HG03064 (cell line): ENCODE measurements around the gene CFL2.
"Not testable (repeated sequence)": the region's sequence is repeated elsewhere in the genome, so short reads cannot be mapped to it uniquely, and the experiment has no call there.

Source experiments
- ATAC-seq: cut with Tn5 transposase; IDR thresholded peaks from one replicate; pipeline ENCODE4 v1.9.1; 2021; ENCODE audit warnings: low read depth; ENCODE audit not compliant: unreplicated experiment

CFL2 gene

DNA sequence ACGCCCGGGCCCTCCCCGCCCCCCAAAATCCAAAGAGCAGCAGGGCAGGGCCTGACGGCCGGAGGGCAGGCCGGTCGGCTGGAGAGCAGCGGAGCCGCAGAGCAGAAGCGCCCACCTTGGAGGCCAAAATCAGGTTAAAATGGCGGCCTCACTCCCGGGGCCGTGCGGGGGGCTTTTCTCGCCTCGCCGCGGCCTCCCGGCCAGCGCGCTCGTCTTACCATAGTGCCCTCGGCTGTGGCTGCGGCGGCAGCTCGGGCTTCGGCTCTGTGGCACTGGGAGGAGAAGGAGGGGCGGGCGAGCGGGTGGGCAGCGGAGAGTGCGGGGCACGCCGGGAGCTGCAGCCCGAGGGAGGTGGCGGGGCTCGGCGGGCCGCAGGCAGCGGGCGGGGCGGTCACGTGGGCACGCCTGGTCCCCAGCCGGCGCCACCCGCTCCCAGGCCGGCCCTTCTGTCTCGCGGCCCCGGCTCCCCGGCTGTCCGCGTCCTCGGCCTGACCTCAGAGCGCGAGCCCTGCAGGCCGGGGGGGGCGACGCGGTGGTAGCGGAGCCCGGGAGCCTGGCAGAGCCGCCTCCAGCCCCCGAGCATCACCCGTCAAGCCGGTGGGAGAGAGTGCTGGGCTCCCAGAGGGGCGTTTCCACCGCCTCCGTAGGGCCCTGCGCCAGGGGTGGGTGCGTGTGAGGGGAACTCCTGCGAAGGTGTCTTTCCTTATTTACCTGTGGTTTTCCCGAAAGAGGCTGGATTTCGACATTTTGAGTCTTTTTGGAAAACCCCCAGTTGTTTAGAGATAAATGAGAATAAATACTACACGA is at the start of gene CFL2:
Gene CFL2, minus strand, starts transcription at position 274 of the 807 bp plus-strand sequence. Its CDS starts 53 bp downstream, at position 221.
- ATAC-seq, result peak; percentile 80

DNA sequence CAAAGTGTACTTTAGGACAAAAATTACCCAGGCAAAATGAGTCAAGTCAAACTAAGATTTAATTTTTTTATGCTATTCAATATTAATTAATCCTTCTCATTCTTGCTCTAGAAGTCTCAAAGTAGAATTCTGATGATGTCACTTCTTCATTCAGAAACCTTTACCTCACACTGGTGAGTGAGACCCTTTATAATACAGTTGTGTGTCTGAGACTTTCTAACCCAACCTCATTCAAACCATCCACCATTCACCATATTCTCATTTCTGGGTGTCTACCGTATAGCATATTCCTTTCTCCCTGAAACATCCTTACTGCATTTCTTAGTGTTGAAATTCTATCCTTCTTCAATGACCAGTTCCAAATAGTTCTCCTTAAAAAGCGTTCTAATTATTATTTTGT is 40.8 kb upstream of the CFL2 start:
- no peak for ATAC-seq

DNA sequence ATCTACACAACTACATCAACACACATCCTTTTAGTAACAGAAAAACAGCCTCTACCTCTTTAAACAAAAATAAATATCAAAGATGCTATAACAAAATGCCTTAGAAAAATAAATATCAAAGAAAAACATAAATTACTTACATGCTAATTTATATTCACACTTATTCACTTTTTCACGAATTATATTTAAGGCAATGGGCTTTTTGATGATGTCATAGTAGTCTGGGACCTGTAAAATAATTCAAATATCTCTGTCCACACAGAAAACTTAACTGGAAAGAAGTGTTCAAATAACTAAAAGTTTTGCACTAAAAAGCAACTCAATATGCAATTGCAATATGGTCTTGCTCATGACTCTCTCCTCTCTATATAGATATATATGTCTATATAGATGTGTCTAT is 40.3 kb upstream of the CFL2 start:
- ATAC-seq, result no peak

DNA sequence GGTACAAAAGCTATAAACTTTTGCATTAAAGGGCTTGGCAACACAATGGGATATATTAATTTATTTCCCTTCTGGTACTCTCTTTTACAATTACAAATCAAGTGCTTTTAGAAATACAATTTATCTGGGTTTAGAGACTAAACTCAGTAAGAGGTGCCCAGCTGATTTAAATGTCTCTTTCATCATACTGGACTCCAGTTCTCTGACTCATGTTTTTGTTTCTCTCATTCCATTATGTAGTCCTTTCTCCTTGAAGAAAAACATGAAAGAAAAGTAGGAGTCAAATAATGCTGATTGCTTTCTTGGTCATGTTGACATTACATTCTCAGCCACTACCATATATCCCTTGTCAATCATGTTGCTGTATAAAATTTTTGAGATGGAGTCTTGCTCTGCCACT is 36.3 kb upstream of the CFL2 start:
- ATAC-seq, result no peak

DNA sequence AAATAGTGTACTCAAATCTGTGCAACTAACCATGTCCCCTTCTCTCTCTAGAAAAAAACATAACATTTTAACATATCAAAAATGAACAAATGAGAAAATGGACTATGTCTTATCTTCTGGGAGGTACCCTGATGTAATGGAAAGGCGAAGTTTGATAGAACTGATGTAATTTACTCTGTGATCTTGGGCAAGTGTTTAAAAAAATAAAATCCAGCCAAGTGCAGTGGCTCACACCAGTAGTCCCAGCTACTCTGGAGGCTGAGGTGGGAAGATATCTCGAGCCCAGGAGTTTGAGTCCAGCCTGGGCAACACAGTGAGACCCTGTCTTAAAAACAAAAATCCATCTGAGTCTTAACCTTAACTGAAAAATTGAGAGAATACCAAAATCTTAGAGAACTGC is 35.8 kb upstream of the CFL2 start:
- ATAC-seq, result no peak

DNA sequence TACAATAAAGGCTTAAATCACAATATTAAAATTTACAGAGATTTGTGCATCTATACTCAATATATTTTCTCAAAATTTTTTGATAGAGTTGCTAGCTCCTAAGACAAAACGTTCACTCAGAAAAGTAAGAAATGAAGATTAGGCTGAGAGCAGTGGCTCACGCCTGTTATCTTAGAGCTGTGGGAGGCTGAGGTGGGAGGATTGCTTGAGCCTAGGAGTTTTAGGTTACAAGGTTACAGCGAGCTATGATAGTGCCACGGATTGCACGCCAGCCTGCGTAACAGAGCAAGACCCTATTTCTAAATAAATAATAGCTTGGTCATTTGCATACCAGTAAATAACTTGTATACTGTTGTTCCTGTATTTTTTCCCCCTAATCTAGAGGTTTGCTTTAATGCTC is 35.0 kb upstream of the CFL2 start:
- no peak for ATAC-seq

DNA sequence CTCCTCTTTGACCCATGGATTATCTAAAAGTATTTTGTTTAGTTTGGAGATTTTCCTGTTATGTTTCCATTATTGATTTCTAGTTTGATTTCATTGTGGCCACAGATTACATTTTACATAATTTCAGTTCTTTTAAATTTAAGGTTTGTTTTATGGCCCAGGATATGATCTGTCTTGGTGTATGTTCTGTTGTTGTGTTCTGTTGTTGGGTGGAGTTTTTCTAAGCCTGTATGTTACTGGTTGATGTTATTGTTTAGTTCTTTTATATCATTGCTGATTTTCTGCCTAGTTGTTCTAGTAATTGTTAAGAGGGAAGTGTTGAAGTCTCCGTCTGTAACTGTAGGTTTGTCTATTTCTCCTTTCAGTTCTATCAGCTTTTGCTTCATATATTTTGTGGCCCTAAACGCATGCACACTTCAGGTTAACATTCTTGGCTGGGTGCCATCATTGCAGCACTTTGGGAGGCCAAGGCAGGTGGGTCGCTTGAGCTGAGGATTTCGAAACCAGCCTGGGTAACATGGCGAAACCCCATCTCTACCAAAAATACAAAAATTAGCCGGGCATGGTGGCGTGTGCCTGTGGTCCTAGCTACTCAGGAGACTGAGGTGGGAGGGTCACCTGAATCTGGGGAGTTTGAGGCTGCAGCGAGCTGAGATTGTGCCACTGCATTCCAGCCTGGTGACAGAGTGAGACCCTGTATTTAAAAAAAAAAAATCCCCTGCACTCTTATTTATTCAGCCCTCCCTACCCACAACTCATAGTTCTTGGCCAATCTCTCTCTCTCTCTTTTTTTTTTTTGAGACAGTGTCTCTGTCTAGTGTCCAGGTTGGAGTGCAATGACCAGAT is 28.1 kb upstream of the CFL2 start:
- no peak for ATAC-seq

DNA sequence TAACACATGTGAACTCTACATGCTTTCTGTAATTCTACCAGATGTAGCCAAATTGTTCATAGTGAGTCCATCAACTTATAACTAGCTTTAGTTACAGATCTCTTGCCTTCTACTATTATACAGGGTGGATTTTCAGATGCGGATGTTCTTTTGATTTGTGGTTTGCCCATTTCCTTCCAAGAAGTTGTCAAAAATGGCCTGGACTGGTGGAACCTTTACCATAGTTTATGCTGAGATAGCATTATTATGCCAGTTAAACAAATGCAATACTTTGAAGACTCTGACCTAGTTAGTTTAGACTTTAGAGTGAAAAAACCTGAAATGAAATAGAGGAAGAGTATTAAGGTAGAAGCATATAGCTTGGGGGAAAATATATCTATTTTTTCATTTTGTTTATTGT is 27.4 kb upstream of the CFL2 start:
- no peak for ATAC-seq

DNA sequence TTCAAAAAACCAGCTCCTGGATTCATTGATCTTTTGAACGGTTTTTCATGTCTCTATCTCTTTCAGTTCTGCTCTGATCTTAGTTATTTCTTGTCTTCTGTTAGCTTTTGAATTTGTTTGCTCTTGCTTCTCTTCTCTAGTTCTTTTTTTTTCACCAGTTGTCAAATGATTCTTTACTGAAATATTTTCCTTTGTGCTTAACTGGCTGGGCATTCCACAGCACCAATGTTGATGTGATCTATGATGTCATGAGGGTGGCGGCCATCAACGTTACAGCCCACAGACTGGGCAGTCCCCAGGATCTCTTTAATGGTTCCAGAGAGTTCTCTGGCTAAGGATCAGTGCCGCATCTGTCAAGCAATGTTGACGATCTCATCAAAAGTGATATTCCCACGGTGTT is 25.7 kb upstream of the CFL2 start:
- ATAC-seq, result not testable (repeated sequence)

DNA sequence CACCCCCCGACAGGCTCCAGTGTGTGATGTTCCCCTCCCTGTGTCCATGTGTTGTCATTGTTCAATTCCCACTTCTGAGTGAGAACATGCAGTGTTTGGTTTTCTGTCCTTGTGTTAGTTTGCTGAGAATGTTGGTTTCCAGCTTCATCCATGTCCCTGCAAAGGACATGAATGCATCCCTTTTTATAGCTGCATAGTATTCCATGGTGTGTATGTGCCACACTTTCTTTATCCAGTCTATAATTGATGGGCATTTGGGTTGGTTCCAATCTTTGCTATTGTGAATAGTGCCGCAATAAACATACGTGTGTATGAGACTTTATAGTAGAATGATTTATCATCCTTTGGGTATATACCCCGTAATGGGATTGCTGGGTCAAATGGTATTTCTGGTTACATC is 22.7 kb upstream of the CFL2 start:
- ATAC-seq, result not testable (repeated sequence)

DNA sequence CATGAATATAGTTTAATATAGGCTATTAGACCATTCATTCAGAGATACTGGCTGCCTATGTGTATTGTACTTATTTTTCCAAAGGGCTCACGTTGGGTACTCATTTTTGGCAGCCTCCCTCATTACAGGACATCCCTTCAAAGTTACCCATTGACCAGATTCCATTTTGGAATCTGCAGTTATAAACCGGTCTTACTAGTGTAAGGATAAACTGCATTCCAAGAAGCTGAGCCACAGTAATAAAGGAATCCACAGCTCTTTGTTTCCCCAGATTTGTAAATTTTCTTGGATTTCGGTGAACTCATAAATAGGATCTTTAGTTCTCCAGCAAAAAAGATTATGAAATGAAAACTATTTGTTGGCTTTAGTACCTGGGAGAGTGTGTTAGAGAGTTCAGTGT is 18.9 kb upstream of the CFL2 start:
- no peak for ATAC-seq

DNA sequence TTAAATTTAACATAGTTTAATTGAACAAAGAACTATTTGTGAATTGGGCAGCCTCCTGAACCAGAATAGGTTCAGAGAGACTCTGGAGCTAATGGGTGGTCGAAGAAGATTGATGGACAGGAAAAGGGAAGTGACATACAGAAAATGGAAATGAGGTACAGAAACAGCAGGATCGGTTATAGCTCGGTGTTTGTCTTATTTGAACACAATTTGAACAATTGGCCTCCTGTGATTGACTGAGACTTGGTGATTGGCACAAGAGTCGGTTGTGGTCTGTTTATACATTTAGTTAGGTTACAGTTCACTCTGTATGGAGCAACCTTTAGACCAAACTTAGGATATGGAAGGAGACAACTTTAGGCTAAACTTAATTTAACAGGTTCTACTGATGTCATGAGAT is 18.4 kb upstream of the CFL2 start:
- ATAC-seq, result no peak

DNA sequence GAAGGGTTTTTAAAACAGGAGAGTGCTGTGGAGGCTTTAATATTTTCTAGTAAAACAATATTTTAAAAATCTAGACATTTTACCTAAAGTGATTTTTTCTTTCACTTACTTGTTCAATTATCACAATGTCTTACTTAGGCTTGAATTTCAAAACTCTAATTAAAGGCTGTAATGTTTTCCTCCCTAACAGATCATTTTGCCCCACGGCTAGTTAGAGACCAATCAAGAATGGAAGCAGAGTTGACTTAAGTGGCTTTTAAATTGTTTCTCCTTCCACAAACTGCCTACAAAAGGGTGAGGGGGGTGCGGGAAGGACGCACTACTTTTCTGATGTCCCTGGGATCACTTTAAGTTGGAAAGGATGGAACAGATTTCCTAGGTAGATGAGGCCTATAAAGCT is 9.5 kb upstream of the CFL2 start:
- no peak for ATAC-seq

DNA sequence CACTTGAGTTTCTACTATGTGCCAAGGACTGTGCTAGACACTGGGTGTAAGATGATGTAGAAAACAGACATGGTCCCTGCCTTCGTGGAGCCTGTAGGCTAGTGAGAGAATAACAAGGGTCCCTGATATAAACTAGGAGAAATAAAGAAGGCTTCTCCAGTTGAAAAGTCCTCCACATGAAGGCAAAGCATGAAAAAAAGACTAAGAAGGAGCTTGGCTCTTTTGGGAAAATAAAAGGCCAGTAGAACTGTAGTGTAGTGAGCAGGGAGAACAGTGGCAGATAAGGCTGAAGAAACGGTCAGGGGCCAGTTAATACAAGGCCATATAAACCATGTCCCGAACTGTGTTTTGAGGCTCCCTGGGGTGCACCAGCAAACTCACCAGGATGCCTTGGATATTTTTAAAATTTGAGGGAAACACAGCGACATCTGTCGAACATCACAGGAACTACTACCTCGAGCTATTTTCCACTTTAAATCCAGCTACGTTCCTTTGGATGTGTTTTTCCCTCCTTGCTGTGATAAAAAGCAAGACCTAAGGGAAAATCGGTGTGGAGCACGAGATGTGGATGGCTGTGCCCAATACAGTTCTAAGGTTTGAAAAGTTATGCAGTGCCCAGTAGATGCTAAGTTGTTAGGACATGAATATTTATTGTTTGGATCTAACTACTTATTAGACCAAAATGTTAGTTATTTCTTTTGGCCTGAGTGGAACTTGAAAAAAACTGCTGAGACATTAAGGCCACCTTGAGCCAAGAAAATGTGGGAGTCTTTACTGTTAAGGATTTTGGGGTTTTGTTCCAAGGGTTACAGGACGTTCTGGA is 8.5 kb upstream of the CFL2 start:
- no peak for ATAC-seq

DNA sequence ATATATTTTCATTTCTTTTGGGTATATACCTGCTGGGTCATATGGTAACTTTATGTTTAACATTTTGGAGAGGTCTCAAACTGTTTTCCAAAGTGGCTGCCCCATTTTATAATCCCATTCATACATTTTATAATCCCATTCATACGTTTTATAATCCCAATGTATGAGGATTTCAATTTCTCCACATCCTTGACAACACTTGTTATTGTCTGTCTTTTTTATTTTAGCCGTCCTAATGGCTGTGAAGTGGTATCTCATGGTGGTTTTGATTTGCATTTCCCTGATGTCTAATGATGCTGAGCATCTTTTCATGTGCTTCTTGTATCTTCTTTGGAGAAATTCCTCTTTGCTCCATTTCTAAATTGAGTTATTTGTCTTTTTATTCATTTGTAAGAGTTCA is 6.7 kb upstream of the CFL2 start:
- ATAC-seq, result no peak

DNA sequence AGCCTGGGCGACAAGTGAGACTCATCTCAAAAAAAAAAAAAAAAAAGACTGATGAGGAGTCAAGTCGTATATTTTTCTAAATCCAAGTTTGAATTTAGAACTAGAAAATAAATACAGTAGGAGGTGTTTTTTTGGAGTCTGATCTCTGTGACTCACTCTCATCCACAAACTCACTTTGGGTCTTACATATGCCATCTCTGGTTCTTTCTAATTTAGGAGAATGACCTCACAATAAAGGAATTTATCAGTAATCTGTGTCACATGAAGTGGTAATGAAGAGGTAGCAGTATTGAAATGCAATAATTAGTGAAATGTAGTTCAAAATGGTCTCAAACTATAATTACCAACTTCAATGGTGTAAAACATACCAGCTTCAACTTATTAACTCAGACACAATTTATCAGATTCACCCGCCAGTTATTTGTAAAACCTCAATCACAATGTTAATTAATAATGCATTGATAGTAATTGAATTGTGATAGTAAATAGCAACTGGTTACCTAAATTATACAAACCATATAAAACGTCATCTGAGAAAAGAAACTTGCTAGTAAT is 4.4 kb upstream of the CFL2 start:
- no peak for ATAC-seq

DNA sequence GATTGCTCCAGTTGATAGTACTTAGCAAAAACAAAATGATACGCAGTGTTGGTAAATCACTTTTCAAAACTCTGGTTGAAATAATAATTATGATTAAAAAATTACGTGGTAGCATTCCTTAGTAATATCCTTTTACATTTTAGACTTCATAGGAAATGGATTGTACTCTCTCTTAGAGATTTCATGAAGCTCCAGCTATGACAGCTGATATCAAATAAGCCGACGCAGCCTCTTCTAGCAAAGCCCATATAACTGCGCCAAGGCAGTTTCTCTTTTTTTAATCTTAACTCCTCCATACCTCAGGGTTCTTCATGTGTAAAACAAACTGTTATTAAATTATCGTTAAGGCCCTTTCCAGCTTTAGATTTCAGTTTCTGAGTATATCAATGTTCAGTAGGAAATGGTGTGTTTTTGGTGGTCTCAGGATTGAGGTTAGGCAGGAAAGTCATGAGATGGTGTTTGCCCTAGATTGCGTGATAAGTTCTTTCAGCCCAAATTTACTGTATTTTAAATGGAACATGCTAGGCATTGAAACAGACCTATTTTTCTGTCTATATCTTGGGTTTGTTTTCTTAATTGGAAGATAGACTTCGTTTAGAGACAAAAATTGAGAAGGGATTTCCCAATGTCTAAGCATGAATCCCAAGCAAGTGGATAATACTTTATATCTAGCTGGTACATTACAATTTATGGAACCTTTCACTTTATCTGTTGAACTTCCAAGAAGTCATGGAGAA is 902 bp upstream of the CFL2 start:
- ATAC-seq, result no peak

DNA sequence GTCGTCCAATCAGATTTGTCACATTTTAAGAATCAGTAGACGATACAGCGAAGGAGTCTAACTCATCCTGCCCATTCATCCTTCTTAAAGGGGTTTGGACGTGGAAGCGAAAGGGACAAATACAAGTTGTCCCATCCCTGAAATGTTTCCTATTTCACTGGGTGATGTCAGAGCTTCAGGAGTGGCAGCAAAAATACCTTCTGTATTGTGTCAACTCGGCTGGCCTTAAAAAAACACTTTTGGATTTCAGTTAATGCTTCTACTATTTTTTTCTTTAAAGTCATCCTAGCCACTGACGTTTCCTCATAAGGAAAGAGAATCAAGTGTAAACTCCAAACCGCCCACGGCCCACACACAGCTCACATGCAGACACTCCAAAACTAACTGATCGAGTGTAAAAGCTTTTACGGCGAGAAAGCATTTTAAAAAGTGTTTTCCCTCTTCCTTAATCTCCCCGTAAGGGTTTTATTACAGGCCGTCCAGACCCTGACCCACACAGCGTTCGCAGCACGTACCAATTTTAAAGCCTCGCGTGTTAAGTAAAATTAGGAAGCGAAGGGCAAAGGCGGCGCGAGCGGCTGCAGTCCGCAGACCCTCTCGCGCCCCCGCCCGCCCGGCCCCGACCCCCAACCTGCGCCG is 593 bp downstream of the CFL2 start:
- ATAC-seq, result no peak

DNA sequence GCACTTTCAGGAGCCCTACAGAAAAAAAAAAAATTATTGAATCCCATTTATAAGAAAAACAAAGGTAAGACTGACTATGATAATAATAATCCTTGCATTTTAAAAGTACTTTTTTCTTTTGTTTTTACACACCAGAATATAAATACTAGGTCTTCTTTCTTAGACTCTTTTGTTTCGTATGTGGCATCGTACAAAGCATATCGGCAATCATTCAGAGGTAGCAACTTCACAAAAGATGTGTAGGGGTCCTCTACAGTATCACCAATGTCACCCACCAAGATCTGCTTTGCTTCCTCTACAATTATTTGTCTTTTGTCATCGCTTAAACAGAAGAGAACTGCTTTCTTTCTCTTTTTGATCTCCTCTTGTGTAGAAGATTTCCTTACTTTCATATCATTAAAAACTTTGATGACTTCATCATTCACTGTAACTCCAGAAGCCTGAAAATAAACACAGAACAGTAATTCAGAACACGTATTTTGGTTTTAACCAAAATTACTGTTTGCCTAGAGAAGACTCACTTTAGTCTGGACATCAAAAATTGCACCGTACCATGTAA is 1.2 kb downstream of the CFL2 start:
- ATAC-seq, result no peak
